ENCODE results near the gene SDR39U1. TPM values are rescaled to one million over a fixed set of nuclear protein-coding genes. Genes with fewer than 3 reads are reported as not detected.

SDR39U1 gene
- total RNA-seq, 2 experiments from 2014 or later, result 71.7 to 74.7 TPM

DNA sequence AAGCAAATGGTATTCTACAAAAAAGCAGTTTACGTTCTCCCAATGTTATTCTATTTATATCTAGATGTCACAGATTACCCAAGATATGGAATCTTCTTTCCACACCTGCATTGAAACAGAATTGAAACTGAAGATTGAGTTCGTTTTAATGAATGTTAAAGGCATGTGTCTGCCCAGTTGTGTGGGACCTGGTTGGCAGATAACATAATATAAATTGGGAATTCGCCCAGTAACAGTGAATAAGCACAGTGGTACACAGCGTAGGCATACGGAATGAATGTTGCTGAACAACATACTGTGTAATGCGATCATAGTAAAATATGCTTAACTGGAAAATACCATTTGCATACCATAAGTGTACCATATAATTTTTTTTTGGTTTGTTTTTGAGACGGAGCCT, 8.5 kb downstream of the SDR39U1 start:
- Mint-ChIP-seq H3K36me3 (ENCODE audit: low read depth) (peaks cover 79% of the 10 kb centered on the region), H3K9me3 (no peaks in the 10 kb centered on the region), H3K4me3 (no peak overlapping the region), H3K27me3 (no peaks in the 10 kb centered on the region), H3K27ac (no peak overlapping the region), H3K4me1 (ENCODE audit: low read depth) (peaks cover 81% of the 10 kb centered on the region)
- Histone ChIP-seq H3K9me3 (ENCODE audit: control insufficient read depth in 1 of 2, insufficient read depth in 1 of 2, low read length in 2 of 2) (no peaks in the 10 kb centered on the region), H3K27ac (ENCODE audit: low read depth in 1 of 2, low read length in 2 of 2) (no peak overlapping the region), H3K27me3 (ENCODE audit: control insufficient read depth in 1 of 2, insufficient read depth in 2 of 2, low read length in 2 of 2) (no peaks in the 10 kb centered on the region), H3K4me1 (ENCODE audit: insufficient read depth, low read length) (peaks cover 51% of the 10 kb centered on the region), H3K4me3 (ENCODE audit: low read length) (no peak overlapping the region), H3K36me3 (ENCODE audit: insufficient read depth, low read length) (peaks cover 74% of the 10 kb centered on the region)
- DNase-seq, result no peak
- TF ChIP-seq, protein P1, sequence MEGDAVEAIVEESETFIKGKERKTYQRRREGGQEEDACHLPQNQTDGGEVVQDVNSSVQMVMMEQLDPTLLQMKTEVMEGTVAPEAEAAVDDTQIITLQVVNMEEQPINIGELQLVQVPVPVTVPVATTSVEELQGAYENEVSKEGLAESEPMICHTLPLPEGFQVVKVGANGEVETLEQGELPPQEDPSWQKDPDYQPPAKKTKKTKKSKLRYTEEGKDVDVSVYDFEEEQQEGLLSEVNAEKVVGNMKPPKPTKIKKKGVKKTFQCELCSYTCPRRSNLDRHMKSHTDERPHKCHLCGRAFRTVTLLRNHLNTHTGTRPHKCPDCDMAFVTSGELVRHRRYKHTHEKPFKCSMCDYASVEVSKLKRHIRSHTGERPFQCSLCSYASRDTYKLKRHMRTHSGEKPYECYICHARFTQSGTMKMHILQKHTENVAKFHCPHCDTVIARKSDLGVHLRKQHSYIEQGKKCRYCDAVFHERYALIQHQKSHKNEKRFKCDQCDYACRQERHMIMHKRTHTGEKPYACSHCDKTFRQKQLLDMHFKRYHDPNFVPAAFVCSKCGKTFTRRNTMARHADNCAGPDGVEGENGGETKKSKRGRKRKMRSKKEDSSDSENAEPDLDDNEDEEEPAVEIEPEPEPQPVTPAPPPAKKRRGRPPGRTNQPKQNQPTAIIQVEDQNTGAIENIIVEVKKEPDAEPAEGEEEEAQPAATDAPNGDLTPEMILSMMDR (IDR thresholded peaks at IDR 0.05), result no peak
- POLR2A ChIA-PET, result interaction anchor here (10.8 kb wide), 1 partner anchor 97 kb away, joined by 270 read pairs; the partner anchor contains the start of genes ADCY4 and RIPK3
- ATAC-seq (ENCODE audit: poor library complexity), result no peak
- intact Hi-C loops (cut with DNase I, micrococcal nuclease), result loop anchor here in 1 of 2 experiments (5.0 to 10.0 kb wide), 2 partner anchors 217 to 319 kb away; partner anchors contain the start of genes DCAF11, MDP1 and NRL
- CTCF ChIA-PET, result no interaction called here

DNA sequence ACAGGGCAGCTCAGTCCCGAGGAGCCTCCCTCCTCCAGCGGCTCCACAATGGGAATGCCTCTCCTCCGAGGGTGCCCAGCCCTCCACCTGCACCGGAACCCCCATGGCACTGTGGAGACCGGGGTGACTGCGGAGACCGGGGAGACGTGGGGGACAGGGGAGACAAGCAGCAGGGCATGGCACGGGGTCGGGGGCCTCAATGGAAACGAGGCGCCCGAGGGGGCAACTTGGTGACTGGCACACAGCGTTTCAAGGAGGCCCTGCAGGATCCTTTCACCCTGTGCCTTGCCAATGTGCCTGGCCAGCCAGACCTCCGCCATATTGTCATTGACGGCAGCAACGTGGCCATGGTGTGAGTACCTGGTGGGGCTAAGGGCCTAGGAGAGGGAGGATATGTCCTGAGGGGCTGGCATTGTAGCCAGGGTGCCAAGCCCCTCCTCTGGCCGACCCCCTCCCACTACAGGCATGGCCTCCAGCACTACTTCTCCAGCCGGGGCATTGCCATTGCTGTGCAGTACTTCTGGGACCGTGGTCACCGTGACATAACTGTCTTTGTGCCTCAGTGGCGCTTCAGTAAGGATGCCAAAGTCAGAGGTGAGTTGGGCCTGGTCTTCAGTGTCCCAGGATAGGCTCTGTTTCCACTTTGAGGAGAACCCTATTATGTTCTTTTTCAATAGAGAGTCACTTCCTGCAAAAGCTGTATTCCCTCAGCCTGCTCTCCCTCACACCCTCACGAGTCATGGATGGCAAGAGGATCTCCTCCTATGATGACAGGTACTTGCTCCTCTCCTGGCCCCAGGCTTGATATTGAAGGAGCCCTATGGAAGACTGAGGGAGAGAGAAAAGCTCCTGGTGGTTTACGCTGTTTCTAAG, 10.1 kb downstream of the SDR39U1 start:
- peak overlapping the region; percentile 34 for H3K4me3 Mint-ChIP-seq
- H3K36me3 ChIP-seq (ENCODE audit: insufficient read depth, low read length), result peaks cover 58% of the 10 kb centered on the region
- ATAC-seq (ENCODE audit: poor library complexity), result no peak

More for the DNA sequence above, 10.1 kb downstream of the SDR39U1 start:
- TF ChIP-seq, protein P1 (IDR thresholded peaks at IDR 0.05), result no peak
- Mint-ChIP-seq H3K36me3 (ENCODE audit: low read depth) (peaks cover 64% of the 10 kb centered on the region), H3K9me3 (no peaks in the 10 kb centered on the region), H3K27me3 (no peaks in the 10 kb centered on the region), H3K27ac (peak overlapping the region; percentile 97), H3K4me1 (ENCODE audit: low read depth) (peaks cover 66% of the 10 kb centered on the region)
- DNase-seq, result no peak
- Histone ChIP-seq H3K4me1 (ENCODE audit: insufficient read depth, low read length) (peaks cover 63% of the 10 kb centered on the region), H3K27me3 (ENCODE audit: control insufficient read depth in 1 of 2, insufficient read depth in 2 of 2, low read length in 2 of 2) (no peaks in the 10 kb centered on the region), H3K9me3 (ENCODE audit: control insufficient read depth in 1 of 2, insufficient read depth in 1 of 2, low read length in 2 of 2) (no peaks in the 10 kb centered on the region), H3K4me3 (ENCODE audit: low read length) (no peak overlapping the region), H3K27ac (ENCODE audit: low read depth in 1 of 2, low read length in 2 of 2) (no peak overlapping the region)
- CTCF ChIA-PET, result interaction anchor here (1.0 to 3.3 kb wide), 16 partner anchors 9 to 190 kb away, joined by 3 to 89 read pairs (median 7); partner anchors contain the start of genes ADCY4, CIDEB, DHRS1 and LTB4R
- intact Hi-C loops (cut with DNase I, micrococcal nuclease), result loop anchor here in 1 of 2 experiments (2.0 to 10.0 kb wide), 3 partner anchors 66 to 318 kb away; partner anchors contain the start of genes DCAF11, MDP1 and NRL
- POLR2A ChIA-PET, result interaction anchor here (1.0 to 10.8 kb wide), 16 partner anchors 9 to 381 kb away, joined by 3 to 270 read pairs (median 14); partner anchors contain the start of genes ADCY4, CARMIL3, CHMP4A and CIDEB
